SW 1271 (cell line): Measurements from ENCODE around the gene MXRA7.
A peak's percentile ranks its signal among the peaks of the same experiment; 100 is the strongest.
"Not testable (repeated sequence)": the region's sequence is repeated elsewhere in the genome, so short reads cannot be mapped to it uniquely, and the experiment has no call there.

Source experiments
- DNase-seq, 2 experiments: peaks; one replicate each; lab custom pipeline; 2025; lab: John Stamatoyannopoulos, UW

The MXRA7 gene

GRCh38 chr17:76643553-76644148, 67.1 kb downstream of the MXRA7 start, which contains the start of gene ST6GALNAC1:
Gene ST6GALNAC1 (minus strand): TSS chr17:76643757. CDS start chr17:76643638, 119 bp downstream.
- no peak for DNase-seq

DNA sequence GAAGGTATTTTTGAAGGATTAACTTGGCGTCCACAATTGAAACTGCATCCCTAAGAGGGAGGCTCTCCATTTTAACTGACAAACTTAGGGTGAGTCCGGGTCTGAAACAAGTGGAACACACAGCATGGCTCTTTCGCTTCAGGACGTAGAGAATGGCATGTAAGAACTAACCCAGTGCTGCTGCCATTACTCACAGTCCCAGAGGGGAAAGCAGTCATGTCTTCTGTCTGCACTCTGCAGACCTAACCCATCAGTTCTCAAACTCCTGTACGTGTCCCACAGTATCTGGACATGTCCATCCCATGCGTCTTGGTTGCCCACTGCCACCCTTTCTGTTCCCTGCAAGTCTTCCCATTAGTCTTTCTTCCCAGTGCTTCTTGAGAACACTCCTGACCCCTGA, 67.8 kb downstream of the MXRA7 start:
- DNase-seq = no peak

- DNase-seq = no peak
Observed at GRCh38 chr17:76642032-76642561, 68.7 kb downstream of the MXRA7 start.

GRCh38 chr17:76641501-76641900, 69.3 kb downstream of the MXRA7 start:
- DNase-seq = peak in 1 of 2 experiments; percentile 7

- DNase-seq = no peak
Observed at GRCh38 chr17:76640550-76641380, 70.0 kb downstream of the MXRA7 start.

DNA sequence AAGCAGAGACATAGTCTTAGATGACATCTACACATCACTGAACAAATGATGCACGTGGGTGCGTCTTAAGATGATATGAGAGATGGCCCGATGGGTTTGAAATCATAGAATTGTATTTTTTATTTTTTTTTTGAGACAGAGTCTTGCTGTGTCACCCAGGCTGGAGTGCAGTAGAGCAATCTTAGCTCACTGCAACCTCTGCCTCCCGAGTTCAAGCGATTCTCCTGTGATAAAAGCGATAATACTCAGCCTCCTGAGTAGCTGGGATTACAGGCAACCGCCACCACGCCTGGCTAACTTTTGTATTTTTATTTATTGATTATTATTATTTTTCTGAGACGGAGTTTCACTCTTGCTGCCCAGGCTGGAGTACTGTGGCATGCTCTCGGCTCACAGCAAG, 72.5 kb downstream of the MXRA7 start:
- DNase-seq = no peak

DNA sequence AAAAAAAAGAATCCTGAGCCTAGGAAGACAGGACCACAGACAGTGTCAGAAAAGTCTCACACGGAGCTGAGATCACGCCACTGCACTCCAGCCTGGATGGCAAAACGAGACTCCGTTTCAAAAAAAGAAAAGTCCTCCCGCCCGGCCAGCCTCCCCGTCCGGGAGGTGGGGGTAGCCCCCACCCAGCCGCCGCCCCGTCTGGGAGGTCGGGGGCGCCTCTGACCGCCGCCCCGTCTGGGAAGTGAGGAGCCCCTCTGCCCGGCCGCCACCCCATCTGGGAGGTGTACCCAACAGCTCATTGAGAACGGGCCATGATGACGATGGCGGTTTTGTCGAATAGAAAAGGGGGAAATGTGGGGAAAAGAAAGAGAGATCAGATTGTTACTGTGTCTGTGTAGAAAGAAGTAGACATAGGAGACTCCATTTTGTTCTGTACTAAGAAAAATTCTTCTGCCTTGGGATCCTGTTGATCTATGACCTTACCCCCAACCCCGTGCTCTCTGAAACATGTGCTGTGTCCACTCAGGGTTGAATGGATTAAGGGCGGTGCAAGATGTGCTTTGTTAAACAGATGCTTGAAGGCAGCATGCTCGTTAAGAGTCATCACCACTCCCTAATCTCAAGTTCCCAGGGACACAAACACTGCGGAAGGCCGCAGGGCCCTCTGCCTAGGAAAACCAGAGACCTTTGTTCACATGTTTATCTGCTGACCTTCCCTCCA, 74.1 kb downstream of the MXRA7 start:
- DNase-seq = not testable (repeated sequence)

DNA sequence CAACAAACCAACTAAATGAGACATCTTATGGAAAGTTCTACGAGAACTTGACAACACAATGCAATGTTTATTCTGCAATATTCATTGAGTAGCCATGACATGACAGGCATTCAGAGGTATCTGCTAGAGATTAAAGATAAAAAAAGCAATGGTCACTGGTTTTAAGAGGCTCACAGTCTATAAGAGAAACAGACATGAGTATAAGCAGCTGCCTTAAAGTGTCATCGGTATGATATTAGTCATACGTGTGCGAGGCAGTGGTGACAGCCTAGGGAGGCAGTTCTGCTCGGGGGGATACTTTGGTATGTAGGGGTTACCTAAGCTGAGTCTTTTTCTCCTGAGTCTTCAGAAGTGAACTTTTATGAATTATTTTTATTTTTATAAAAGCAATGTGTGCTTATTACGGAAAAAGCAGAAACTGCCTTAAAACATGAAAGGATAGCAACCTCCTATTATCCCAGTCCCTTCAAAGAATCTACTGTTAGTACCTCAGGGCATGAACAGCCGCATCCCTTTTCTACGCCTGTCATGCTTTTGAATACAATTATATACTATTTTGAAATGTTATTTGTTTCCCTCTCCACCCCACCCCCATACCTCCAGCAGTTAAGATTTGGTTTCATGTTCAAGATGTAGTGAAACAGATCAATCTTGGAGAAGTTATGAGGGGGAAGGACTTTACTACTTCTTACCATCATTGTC, 75.0 kb downstream of the MXRA7 start:
- DNase-seq = no peak

DNA sequence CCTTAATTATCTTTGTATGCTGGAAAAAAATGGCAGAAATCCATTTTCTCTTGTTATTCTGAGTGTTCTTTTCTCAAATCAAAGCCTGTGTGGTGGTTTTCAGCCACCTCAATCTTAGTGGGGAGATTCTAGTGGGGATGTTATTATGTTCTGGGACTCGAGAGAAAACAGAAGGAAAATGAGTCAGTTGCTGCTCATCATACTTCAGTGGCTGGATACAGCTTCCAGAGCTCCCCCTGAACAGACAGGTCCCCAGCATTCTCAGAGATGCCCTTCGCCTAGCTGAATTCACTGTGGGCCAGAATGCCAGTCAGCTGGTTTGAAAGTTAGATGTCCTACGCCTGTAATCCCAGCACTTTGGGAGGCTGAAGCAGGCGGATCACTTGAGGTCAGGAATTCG, 75.7 kb downstream of the MXRA7 start:
- DNase-seq = no peak

DNA sequence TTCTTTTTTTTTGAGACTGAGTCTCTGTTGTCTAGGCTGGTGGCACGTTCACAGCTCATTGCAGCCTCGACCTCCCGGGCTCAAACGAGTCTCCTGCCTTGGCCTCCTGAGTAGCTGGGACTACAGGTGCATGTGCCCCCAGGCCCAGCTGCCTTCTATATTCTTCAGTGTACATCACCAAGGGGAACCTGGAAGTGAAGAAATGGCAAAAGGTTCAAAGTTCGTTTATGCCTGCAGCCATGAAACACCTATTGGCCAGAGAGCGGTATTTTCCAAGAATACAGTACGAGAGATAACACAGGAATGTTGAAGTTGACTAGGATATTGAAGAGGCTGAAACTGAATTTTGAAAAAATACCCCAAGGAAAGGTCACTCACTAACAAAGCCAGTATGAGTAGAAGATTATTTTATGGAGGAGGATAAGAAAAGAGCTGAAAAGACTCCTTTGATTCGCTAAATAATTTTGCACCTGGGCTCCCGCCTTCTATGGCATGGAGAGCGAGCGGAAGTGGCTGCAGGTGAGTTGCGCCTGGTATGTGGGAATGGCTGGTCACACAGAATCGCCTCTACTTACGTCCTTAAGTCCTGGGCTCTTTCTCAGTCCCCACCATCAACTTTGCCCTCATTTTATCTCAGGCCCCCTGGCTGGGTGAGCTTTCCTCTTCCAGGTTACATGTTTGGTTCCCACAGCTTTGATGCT, 77.0 kb downstream of the MXRA7 start:
- no peak for DNase-seq

DNA sequence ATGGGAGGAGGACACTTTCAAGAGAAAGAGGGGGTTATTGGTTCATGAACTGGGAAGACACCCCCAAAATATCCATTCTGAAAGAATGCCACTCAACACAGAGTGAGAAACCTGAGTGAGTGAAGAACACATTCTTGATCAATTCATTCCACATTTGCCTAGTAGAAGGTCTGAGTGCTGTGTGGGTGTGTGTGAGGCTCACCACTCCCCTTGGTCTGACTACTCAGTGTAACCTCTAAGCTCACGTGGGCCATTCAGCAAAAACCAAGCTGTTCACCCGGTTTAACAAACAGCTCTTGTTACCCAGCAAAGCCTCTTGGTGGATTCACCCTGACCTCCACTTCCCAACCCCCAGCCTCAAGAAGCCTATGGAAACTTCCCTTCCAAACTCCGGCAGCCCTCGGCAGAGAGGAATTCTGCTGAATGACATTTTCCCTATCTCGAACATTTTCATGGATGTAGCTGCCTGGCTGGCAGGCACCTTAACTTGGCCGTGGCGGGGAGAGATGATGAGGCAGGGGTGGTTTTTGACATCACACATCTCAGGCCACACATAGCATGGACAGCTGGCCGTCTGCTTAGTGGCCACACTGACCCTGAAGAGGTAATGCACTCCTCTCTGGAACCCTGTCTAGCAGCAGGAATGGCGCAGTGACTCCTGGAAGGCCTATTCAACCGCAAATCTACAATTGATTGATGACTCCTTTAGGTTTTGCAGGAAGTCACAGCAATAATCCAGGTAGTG, 78.8 kb downstream of the MXRA7 start:
- no peak for DNase-seq

GRCh38 chr17:76630151-76630550, 80.6 kb downstream of the MXRA7 start:
- DNase-seq = no peak
